ENCODE measurements around the gene LY6G6D.

GRCh38 chr6:31691564-31692108 lies 23.5 kb upstream of the LY6G6D start:
- TF ChIP-seq CTCF (IDR thresholded peaks at IDR 0.05; ENCODE audit: low read length) (no peak), EZH2 (optimal IDR thresholded peaks at IDR 0.05; ENCODE audit: low read depth, low read length) (no peak), EZH2phosphoT487 (IDR thresholded peaks at IDR 0.05; ENCODE audit: low read length) (no peak)
